ENCODE measurements around the gene CYP4X1.
"Not testable (repeated sequence)": the region's sequence is repeated elsewhere in the genome, so short reads cannot be mapped to it uniquely, and the experiment has no call there.

Gene CYP4X1

GRCh38 chr1:47023268-47024140 lies at the start of gene CYP4X1:
TSS of gene CYP4X1 (plus strand) at chr1:47023669. CDS start at chr1:47023818, 149 bp downstream.
- DNase-seq (ENCODE audit: extremely low read depth, low read depth) = no peak
- TF ChIP-seq CTCF (IDR thresholded peaks at IDR 0.05; ENCODE audit: low read depth, low read length) = no peak

- no peak for TF ChIP-seq CTCF (IDR thresholded peaks at IDR 0.05; ENCODE audit: low read depth, low read length)
- no peak for DNase-seq (ENCODE audit: extremely low read depth, low read depth)
Observed at GRCh38 chr1:46983166-46983829, 40.2 kb upstream of the CYP4X1 start.

- DNase-seq (ENCODE audit: extremely low read depth, low read depth) = no peak
- no peak for TF ChIP-seq CTCF (IDR thresholded peaks at IDR 0.05; ENCODE audit: low read depth, low read length)
Observed at GRCh38 chr1:46983830-46984586, 39.5 kb upstream of the CYP4X1 start.

- DNase-seq (ENCODE audit: extremely low read depth, low read depth) = not testable (repeated sequence)
Observed at GRCh38 chr1:46990541-46990940, 32.9 kb upstream of the CYP4X1 start.

GRCh38 chr1:46991083-46991923 lies 32.2 kb upstream of the CYP4X1 start:
- TF ChIP-seq CTCF (IDR thresholded peaks at IDR 0.05; ENCODE audit: low read depth, low read length) = no peak
- no peak for DNase-seq (ENCODE audit: extremely low read depth, low read depth)

GRCh38 chr1:46996659-46997281 lies 26.7 kb upstream of the CYP4X1 start:
- TF ChIP-seq CTCF (IDR thresholded peaks at IDR 0.05; ENCODE audit: low read depth, low read length) = no peak
- DNase-seq (ENCODE audit: extremely low read depth, low read depth) = no peak

- no peak for DNase-seq (ENCODE audit: extremely low read depth, low read depth)
- TF ChIP-seq CTCF (IDR thresholded peaks at IDR 0.05; ENCODE audit: low read depth, low read length) = no peak; the same call in 1 of the 2 replicates
Observed at GRCh38 chr1:47002211-47002610, 21.3 kb upstream of the CYP4X1 start.
